HT-29 (cell line): Measurements from ENCODE around the gene ELMO1. TPM values are rescaled to one million over a fixed set of nuclear protein-coding genes. Genes with fewer than 3 reads are reported as not detected.

Experiments
- DNase-seq: peaks from one replicate; pipeline ENCODE4 v3.0.0-alpha.2; 2015; ENCODE audit warnings: low spot score
- total RNA-seq: library from RNA; depleted of rRNA; stranded (reverse); fragments of >200 nt; shearing (Covaris generic); gene quantifications from 2 replicates; pipeline ENCODE4 v1.2.3, GENCODE V29; 2014

Gene ELMO1
- total RNA-seq, 1 experiment from 2014 or later = 0.41 TPM

DNA sequence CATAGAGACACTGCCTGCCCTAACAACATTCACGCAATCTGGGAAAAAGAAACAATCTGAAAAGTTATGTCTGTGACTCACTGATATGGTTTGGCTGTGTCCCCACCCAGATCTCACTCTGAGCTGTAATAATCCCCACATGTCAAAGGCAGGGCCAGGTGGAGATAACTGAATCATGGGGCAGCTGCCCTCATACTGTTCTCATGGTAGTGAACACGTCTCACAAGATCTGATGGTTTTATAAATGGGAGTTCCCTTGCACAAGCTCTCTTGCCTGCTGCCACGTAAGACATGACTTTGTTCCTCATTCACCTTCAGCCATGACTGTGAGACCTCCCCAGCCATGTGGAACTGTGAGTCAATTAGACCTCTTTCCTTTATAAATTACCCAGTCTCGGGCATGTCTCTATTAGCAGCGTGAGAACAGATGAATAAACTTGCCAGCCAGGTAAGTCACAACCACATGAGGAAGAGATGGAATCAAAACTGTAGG lies 382.8 kb downstream of the ELMO1 start:
- no peak for DNase-seq

DNA sequence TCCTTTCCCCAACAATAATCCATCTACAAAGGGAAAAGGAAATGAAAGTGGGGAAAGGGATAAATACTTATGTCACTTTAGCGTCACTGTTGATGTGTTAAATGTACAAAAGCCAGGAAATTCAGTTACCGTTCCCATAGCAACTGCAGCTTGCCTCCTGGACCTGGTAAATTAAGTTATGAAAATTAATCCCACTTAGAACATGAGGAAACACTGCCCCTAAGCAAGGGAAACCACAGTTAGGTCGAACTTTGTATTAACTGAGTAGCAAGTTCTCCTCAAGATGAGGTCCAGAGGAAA lies 386.2 kb downstream of the ELMO1 start:
- no peak for DNase-seq

DNA sequence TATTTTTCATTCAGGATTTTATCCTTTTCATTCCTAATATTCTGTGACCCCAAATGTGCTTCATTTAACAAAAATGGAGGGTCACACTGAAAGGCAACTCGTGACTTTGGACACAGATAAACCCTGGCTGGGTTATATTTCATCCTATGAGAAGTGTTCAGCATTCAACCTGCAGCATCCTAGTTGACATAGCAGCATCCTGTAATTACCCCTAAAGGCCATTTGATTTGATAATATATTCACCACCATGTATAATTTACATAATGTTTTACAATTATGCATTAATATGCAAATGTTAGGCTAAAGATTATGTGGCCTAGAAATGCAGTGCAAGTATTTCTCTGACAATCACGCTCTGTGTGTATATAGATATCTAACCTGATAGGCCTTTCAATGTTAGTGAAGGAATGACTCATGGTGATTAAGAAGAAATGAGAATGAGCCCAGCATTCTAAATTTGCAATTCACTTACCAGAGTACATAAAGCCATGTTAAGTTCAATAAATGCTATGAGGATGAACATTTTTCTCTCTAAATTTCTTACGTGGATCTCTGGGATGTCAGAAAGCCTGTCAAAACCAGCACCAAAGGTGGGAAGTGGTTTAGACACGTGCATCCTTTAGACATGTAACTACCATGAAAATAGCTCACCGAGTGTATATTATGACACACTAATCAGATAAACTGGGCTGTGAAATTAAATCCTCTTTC lies 386.7 kb downstream of the ELMO1 start:
- no peak for DNase-seq

DNA sequence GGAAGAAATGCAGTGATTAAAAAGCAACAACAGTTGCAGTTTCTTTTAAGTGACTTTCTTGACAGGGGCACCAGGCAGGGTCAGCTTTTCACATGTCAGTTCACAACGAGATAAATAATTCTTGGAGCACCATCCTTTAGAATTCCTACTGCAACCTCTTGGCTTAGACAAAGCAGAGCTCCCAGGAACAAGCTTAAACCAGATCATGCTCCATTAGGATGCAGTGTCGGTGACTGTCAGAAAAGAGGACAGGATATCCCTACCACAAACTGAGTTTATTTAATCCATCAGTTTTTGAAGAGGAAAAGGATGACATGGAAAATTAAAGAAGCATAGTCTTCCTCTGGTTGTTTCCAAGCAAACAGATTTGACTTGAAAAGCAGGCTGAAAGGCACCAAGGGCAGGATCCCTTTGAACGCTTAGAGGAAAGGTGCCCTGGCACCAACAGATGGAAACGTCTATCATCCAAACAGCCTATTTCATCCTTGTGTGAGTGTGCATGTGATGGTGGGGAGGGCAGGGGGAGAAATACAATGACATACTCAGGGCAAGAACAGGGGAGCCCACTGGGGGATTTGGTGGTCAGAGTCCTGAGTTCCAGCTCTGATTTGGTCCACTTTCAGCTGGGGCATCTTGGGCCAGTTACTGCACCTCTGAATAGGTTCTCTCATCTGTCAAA lies 392.3 kb downstream of the ELMO1 start:
- DNase-seq = no peak

- no peak for DNase-seq
Measured at GRCh38 chr7:37054624-37055241, 393.9 kb downstream of the ELMO1 start.

DNA sequence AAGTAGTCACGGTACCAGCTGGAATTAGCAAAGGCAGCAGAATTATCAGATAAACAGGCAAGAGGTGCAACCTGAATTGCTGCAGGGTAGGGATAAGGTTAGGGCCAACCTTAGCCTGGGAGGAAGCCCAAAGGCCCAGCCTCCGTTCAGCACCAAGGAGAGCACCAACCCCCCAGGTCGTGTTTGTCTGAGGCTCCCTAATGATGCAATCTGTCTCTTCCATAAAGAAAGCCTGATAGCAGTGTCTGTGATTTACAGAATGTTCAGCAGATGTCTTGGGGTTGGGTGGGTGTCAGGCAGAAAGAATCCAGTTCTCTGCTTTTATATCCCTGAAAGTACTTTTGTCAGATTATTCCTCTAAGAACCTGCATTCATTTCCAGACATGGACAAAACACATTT lies 396.0 kb downstream of the ELMO1 start:
- DNase-seq = peak; percentile 67

- no peak for DNase-seq
Measured at GRCh38 chr7:37050801-37051200, 397.9 kb downstream of the ELMO1 start.

GRCh38 chr7:37048674-37049073 lies 400.0 kb downstream of the ELMO1 start:
- no peak for DNase-seq

DNA sequence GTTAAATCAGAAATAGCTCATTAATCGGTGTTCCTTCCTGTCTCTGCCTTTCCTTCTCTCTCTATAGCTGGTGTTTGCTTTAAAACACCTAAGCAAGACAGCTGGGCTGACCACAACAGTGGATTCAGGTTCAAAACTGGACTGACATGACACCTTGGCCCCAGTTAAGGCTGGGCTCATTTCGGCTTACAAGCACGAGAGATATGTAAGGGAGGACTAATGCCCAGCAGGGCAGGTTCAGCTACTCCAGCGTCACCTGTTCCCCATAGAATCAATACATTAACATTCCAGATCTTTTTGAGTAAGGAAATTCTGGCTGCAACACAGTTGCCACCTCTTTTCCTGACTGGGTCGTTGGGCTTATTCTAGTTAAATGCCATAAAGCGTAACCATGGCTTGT lies 401.4 kb downstream of the ELMO1 start:
- DNase-seq = peak; percentile 87

GRCh38 chr7:37046531-37047079 lies 402.1 kb downstream of the ELMO1 start:
- DNase-seq = no peak

DNA sequence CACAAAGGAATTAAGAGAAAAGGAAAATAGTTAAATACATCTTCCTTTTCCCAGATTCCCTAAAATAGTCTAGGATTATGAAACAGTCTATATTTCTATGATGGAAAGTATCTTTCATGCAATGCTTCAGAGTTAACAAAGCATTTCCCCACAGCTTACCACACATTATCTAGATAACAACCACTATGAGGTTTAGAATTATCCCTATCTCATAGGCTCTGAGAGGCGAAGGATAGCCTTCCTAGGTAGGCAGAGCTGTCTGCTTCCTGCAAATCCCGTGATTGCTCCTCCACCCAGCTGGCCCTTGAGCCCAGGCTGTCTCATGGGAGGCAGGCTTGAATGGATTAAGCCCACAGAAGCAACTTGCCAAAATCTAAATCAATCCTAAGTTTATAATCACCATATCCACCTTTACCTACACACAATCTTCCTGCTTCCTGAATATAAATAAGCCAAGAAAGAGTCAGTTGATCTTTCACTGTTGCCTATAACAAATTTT lies 402.9 kb downstream of the ELMO1 start:
- DNase-seq = no peak

DNA sequence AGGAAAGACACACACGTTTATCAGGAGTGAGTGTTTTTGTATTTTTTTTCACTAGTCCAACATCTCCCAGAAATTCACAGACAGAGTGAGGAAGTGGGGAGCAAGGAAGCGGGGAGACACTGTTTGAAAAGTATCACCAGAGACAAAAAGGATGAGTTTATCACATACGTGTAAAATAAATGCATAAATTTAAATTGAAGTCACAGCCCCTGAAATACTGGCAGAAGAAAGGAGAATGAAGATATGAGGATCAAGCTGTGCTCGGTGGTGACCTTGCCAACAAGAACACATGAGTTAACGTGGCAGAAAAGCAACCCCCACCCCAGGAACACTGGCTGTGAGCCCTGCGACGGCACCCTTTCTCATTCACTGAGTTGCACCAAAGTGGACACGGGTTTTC lies 407.2 kb downstream of the ELMO1 start:
- no peak for DNase-seq

DNA sequence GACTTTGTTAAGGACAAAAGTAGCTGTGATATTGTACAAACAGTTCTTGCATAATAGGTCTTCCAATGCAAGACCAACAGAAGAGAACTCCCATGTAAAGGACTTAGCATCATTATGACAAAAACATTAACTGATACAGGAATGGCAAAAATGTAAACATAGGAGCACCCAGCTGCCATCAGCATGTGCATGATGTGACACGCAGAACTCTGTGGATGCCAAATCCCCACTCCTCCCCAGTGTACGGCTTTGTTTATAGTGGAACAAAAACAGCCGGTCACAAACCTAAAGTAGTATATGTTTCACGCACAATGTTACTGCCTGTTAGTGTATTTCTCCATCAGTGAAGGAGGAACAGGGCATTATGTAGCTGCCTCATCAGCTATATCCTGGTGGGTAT lies 408.3 kb downstream of the ELMO1 start:
- no peak for DNase-seq

GRCh38 chr7:37039131-37039749 lies 409.4 kb downstream of the ELMO1 start:
- no peak for DNase-seq

DNA sequence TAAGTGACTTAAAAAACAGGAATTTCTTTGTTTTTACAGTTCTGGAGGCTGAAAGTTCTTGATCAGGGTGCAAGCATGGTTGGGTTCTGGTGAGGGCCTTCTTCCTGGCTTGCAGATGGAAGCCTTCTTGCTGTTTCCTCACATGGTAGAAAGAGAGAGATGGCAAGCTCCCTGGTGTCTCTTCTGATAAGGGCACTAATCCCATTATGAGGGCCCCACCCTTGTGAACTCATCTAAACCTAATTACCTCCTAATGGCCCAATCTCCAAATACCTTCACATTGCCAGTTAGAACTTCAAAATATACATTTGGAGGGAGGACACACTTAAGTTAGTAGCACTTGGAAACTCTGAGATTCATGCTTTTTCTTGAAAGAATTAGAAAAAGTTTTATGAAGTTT lies 410.0 kb downstream of the ELMO1 start:
- no peak for DNase-seq

- DNase-seq = no peak
Measured at GRCh38 chr7:37037286-37037685, 411.4 kb downstream of the ELMO1 start.

- DNase-seq = no peak
Measured at GRCh38 chr7:37035631-37036030, 413.0 kb downstream of the ELMO1 start.

- no peak for DNase-seq
Measured at GRCh38 chr7:37033141-37033540, 415.5 kb downstream of the ELMO1 start.

- DNase-seq = no peak
Measured at GRCh38 chr7:37032258-37032601, 416.4 kb downstream of the ELMO1 start.

DNA sequence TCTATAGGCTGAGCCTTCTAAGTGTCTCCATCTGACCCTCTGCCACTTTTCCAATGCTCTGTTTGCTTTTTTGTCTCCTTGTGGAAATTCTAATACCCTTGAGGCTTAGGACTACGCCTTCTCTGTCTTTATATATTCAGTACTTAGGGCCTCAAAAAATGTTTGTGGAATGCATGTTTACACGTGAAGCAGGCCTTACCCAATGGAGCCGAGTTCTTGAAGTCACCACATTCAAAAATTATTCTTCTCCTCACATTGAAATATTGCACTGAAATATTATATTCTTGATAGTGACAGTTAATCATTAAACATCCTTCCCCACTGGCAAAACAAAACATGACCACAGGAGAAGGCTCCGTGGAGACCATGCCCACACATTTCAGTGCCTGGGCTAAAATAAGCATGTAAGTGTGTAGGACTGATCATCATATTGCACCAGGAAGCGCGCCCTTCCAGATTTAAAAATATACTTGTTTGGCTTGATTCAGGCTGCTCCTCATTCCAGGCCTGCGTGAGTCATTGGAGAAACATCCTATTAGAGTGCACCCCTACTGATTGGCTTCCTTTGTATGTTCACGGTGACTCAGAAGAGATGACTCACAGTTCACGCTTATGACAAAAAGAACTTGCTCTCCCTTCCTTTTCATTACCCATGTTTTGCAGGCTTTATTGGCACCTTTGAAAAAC lies 416.9 kb downstream of the ELMO1 start:
- peak; percentile 99 for DNase-seq

DNA sequence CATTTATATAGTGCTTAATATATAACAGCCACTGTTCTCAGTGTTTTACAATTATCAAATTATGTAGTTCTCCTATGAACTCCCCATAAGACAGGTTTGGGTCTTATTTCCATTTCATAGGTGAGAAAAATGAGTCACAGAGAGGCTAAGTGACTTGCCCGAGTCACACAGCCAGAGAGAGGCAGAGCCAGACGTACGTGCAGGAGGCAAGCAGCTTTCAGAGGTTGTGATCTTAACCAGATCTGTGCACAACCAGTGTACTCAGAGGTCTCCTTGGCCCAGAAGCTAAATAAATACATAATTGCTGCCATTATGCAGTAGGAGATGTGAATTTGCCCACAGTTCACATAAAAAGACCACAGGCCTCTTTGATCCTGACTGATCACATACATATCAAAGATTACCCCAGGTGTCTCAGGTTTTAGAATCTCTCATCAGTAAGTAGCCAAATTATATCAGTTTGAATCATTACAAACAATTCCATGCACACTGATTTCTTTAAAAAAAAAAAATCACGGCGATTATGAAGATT lies 419.7 kb downstream of the ELMO1 start:
- no peak for DNase-seq
